WTC11 (cell line): ENCODE measurements around the gene COL9A2. TPM values are rescaled to one million over a fixed set of nuclear protein-coding genes. Genes with fewer than 3 reads are reported as not detected.

Experiments
- ATAC-seq: fragments of 200-7000 bp; cut with Tn5 transposase; 2 replicates; pipeline ENCODE4 v1.10.0; 2021; ENCODE audit warnings: mild to moderate bottlenecking, moderate library complexity
- CTCF ChIA-PET: fragments of 300-600 bp; sonication (Branson Sonifier 250); formaldehyde crosslinking; loops from one replicate; lab custom pipeline; 2021; ENCODE audit warnings: antibody characterized with exemption; lab: Charles Lee
- POLR2A ChIA-PET: fragments of 350-600 bp; sonication (Branson Sonifier 250); formaldehyde crosslinking; loops from one replicate; lab custom pipeline; 2021; ENCODE audit warnings: antibody characterized with exemption; lab: Charles Lee
- DNase-seq: peaks from one replicate; pipeline ENCODE4 v3.0.0; 2021; ENCODE audit warnings: low spot score
- H3K27ac Mint-ChIP-seq: 2 replicates; pipeline ENCODE4 v1.8.0; 2021; ENCODE audit warnings: mixed read lengths
- H3K27me3 Mint-ChIP-seq: 2 replicates; pipeline ENCODE4 v1.8.0; 2021; ENCODE audit warnings: low read depth, mild to moderate bottlenecking, moderate library complexity, mixed read lengths
- H3K36me3 Mint-ChIP-seq: 2 replicates; pipeline ENCODE4 v1.8.0; 2021; ENCODE audit warnings: mixed read lengths
- H3K4me1 Mint-ChIP-seq: 2 replicates; pipeline ENCODE4 v1.8.0; 2022; ENCODE audit warnings: mixed read lengths
- H3K4me3 Mint-ChIP-seq: 2 replicates; pipeline ENCODE4 v1.8.0; 2021; ENCODE audit warnings: mild to moderate bottlenecking, moderate library complexity, mixed read lengths
- H3K9me3 Mint-ChIP-seq: 2 replicates; pipeline ENCODE4 v1.8.0; 2021; ENCODE audit warnings: mixed read lengths
- ARID4B ChIP-seq: sonication (generic); formaldehyde crosslinking; IDR thresholded peaks from 2 replicates; pipeline ENCODE4 v1.8.0; 2023; ENCODE audit warnings: missing genetic modification reagents, mild to moderate bottlenecking, borderline replicate concordance
- ATF1 ChIP-seq: sonication (generic); formaldehyde crosslinking; IDR thresholded peaks from 2 replicates; pipeline ENCODE4 v1.8.1; 2023; ENCODE audit warnings: mild to moderate bottlenecking, moderate library complexity, missing genetic modification reagents
- ATF2 ChIP-seq: sonication (generic); formaldehyde crosslinking; IDR thresholded peaks from 2 replicates; pipeline ENCODE4 v1.8.1; 2022; ENCODE audit warnings: low read depth, missing genetic modification reagents, borderline replicate concordance
- E2F4 ChIP-seq: sonication (generic); formaldehyde crosslinking; IDR thresholded peaks from 2 replicates; pipeline ENCODE4 v1.8.1; 2022; ENCODE audit warnings: low read depth, mild to moderate bottlenecking, moderate library complexity, missing genetic modification reagents, borderline replicate concordance
- ERG ChIP-seq: fragments of 250-450 bp; sonication (Bioruptor Pico); IDR thresholded peaks from 2 replicates; pipeline ENCODE4 v1.8.0; 2021; ENCODE audit warnings: mild to moderate bottlenecking
- ESRRA ChIP-seq: sonication (generic); formaldehyde crosslinking; IDR thresholded peaks from 2 replicates; pipeline ENCODE4 v1.8.1; 2022; ENCODE audit warnings: mild to moderate bottlenecking, missing genetic modification reagents, borderline replicate concordance
- FOXJ3 ChIP-seq: sonication (generic); formaldehyde crosslinking; IDR thresholded peaks from 2 replicates; pipeline ENCODE4 v1.9.0; 2021; ENCODE audit warnings: missing genetic modification reagents, mild to moderate bottlenecking, borderline replicate concordance
- FOXK1 ChIP-seq: sonication (generic); formaldehyde crosslinking; IDR thresholded peaks from 2 replicates; pipeline ENCODE4 v1.8.0; 2022; ENCODE audit warnings: mild to moderate bottlenecking, moderate library complexity, missing genetic modification reagents
- PREB ChIP-seq: sonication (generic); formaldehyde crosslinking; IDR thresholded peaks from 2 replicates; pipeline ENCODE4 v1.8.1; 2022; ENCODE audit warnings: mild to moderate bottlenecking, missing genetic modification reagents, moderate library complexity, borderline replicate concordance
- SP1 ChIP-seq: sonication (generic); formaldehyde crosslinking; conservative IDR thresholded peaks from 2 replicates; pipeline ENCODE4 v1.8.1; 2022; ENCODE audit warnings: missing genetic modification reagents
- TEAD1 ChIP-seq: sonication (generic); formaldehyde crosslinking; IDR thresholded peaks from 2 replicates; pipeline ENCODE4 v1.8.0; 2022; ENCODE audit warnings: mild to moderate bottlenecking, missing genetic modification reagents
- USF2 ChIP-seq: sonication (generic); formaldehyde crosslinking; IDR thresholded peaks from 2 replicates; pipeline ENCODE4 v1.8.1; 2023; ENCODE audit warnings: mild to moderate bottlenecking, missing genetic modification reagents, moderate library complexity
- ZNF121 ChIP-seq: sonication (generic); formaldehyde crosslinking; IDR thresholded peaks from 2 replicates; pipeline ENCODE4 v1.8.0; 2023; ENCODE audit warnings: missing genetic modification reagents
- ZNF138 ChIP-seq: sonication (generic); formaldehyde crosslinking; conservative IDR thresholded peaks from 2 replicates; pipeline ENCODE4 v1.8.1; 2022; ENCODE audit warnings: mild to moderate bottlenecking, moderate library complexity, missing genetic modification reagents
- ZNF219 ChIP-seq: sonication (generic); formaldehyde crosslinking; IDR thresholded peaks from 2 replicates; pipeline ENCODE4 v1.8.0; 2023; ENCODE audit warnings: missing genetic modification reagents, mild to moderate bottlenecking, borderline replicate concordance
- ZNF281 ChIP-seq: sonication (generic); formaldehyde crosslinking; IDR thresholded peaks from 2 replicates; pipeline ENCODE4 v1.8.0; 2023; ENCODE audit warnings: mild to moderate bottlenecking, missing genetic modification reagents
- ZNF416 ChIP-seq: fragments of 250-450 bp; sonication (Bioruptor Pico); IDR thresholded peaks from 2 replicates; pipeline ENCODE4 v1.9.0; 2021; ENCODE audit warnings: mild to moderate bottlenecking, inconsistent platforms
- total RNA-seq: library from RNA; stranded (reverse); gene quantifications from 3 replicates; pipeline ENCODE4 v1.2.3, GENCODE V29; 2021

Gene COL9A2
- total RNA-seq, 1 experiment from 2014 or later: 4.7 TPM

GRCh38 chr1:40362199-40362598, 45.1 kb upstream of the COL9A2 start (continued):
- TF ChIP-seq ZNF138 (CRISPR knock-in tag) (no peak), ZNF219 (CRISPR knock-in tag) (no peak), ZNF281 (CRISPR knock-in tag) (no peak), ZNF416 (CRISPR knock-in tag) (no peak), SP1 (CRISPR knock-in tag) (no peak), PREB (no peak)

GRCh38 chr1:40361637-40362036, 44.6 kb upstream of the COL9A2 start:
- no peak overlapping the region for H3K4me3 Mint-ChIP-seq
- peaks cover 3% of the 10 kb centered on the region; the same call in 1 of the 2 replicates for H3K36me3 Mint-ChIP-seq
- no peak for DNase-seq
- ChIA-PET CTCF (no interaction called here), POLR2A (no interaction called here)
- no peak overlapping the region for H3K27ac Mint-ChIP-seq
- no peak for ATAC-seq
- TF ChIP-seq FOXK1 (CRISPR knock-in tag): no peak
- TF ChIP-seq TEAD1: no peak
- no peak for TF ChIP-seq USF2 (CRISPR knock-in tag)
- peaks cover 29% of the 10 kb centered on the region for H3K9me3 Mint-ChIP-seq
- H3K4me1 Mint-ChIP-seq: peaks cover 3% of the 10 kb centered on the region; the same call in 1 of the 2 replicates
- peaks cover 22% of the 10 kb centered on the region for H3K27me3 Mint-ChIP-seq

- Mint-ChIP-seq H3K27ac (no peak overlapping the region), H3K27me3 (peaks cover 22% of the 10 kb centered on the region), H3K4me1 (peaks cover 3% of the 10 kb centered on the region; the same call in 1 of the 2 replicates), H3K36me3 (peaks cover 3% of the 10 kb centered on the region; the same call in 1 of the 2 replicates), H3K9me3 (peaks cover 31% of the 10 kb centered on the region), H3K4me3 (no peak overlapping the region)
- no peak for ATAC-seq
- DNase-seq: no peak
- POLR2A ChIA-PET: no interaction called here
- CTCF ChIA-PET: no interaction called here
- TF ChIP-seq ERG (CRISPR knock-in tag) (no peak), ZNF121 (no peak), ATF2 (CRISPR knock-in tag) (no peak), ARID4B (no peak), ZNF416 (CRISPR knock-in tag) (no peak), E2F4 (CRISPR knock-in tag) (no peak), FOXJ3 (CRISPR knock-in tag) (no peak), ESRRA (CRISPR knock-in tag) (no peak), ATF1 (CRISPR knock-in tag) (no peak)
Measured at GRCh38 chr1:40361201-40361600, 44.1 kb upstream of the COL9A2 start.
